ENCODE results near the gene ASMTL.
A peak's percentile ranks its signal among the peaks of the same experiment; 100 is the strongest.
"Not testable (repeated sequence)": the region's sequence is repeated elsewhere in the genome, so short reads cannot be mapped to it uniquely, and the experiment has no call there.

Gene ASMTL

DNA sequence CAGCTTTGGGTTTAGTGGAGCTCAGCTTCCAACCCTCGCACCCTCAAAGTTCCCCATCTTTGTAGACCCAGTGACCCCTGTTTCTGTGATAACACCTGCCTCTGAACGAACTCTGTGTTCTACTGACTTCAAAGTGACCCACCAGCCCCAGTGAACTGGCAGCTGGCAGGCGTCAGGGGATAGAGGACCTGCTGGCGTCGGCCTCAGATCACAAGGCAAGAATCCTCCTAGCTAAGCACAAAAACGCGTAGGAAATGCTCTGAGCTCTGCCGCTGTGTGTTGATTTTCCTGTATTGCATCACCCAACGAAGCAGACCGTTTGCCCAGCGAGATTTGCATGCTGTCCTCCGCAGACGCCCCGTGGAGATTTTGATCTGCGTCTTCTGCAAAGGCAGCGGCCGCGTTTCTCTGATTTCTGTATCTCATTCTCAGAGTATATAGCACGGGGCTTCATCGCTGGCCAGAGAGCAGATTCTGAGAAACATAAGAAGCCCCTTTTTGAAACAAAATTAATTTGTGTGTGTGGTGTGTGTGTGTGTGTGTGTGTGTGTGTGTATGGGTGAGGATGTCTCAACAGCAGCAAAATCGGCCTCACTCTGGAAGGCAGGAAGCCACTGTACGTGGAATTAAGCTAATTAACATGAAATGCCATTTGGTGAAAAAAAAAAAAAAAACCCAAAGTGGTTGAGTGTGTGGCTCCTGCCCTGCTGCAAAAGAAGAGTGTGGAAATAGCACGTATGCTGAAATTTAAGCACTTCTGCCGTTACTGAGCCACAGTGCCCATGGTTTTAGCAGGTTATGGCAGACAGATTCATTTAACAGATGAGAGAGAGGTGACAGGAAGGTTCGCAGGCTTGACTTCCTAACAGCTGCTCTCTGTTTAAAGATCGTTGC is 29.2 kb upstream of the ASMTL start:
- peak; percentile 84 to 85 for DNase-seq

DNA sequence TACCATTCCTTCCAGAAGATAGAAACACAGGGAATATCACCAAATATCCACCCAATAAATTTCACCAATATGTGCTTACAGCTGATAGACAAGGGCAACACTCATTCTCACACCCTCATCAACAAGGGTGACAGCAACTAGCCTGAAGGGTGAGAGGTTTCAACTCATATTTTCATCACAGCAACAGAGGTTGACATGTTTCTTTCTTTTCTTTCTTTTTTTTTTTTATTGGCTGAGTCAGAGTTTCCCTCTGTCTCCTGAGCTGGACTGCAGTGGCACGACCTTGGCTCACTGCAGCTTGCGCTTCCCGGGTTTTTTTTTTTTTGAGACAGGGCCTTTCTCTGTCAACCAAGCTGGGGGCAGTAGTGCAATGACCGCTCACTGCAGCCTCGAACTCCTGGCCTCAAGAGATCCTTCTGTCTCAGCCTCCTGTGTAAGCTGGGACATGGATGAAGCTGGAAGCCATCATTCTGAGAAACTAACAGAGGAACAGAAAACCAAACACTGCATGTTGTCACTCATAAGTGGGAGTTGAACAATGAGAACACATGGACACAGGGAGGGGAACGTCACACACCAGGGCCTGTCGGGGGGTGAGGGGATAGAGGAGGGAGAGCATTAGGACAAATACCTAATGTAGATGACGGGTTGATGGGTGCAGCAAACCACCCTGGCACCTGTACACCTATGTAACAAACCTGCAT is 27.5 kb upstream of the ASMTL start:
- peak; percentile 17 to 19 for DNase-seq

DNA sequence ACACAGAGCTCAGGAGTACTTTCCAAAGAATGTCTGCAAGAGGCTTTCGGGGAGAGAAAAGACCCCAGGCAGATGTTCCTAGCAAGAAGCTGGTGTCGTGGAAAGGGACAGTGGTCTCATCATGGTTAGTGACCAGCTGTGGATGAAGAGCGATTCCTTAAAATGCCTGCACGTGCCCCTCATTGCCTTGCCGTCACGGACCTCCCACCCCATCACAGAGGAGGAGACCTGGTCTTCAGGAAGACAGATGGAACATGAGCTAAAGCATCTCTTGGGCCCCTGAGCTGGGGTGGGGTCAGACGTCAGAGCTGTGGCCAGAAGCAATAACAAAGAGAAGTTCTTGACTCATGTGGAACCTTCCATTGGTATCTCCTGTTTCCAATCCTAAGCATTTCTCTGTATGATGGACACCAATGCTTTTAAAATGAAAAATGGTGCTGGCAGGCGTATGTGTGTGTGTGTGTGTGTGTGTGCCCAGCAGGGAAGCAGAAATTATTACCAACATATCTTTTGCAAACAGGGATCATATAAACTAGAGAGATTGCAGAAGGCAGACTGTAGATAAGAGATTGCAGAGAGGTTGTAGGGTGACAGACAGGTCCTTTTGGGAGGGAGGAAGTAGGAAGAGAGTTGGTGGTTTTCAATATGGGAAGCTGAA is 25.2 kb upstream of the ASMTL start:
- DNase-seq = peak; percentile 15 to 18

DNA sequence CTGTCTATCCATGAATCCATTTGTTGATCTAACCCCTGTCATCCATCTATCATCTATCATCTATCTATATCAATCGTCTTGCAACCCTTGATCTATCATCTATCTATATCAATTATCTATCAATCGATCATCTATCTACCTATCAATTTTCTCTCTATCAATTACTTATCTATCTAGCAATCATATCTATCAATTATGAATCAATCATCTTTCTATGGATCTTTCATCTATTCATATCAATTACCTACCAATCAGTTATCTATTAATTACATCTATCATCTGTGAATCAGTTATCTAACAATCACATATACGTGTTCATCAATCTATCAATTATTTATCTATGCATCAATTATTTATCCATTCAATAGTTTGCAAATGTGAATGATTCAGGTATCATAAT is 24.5 kb upstream of the ASMTL start:
- no peak for DNase-seq

DNA sequence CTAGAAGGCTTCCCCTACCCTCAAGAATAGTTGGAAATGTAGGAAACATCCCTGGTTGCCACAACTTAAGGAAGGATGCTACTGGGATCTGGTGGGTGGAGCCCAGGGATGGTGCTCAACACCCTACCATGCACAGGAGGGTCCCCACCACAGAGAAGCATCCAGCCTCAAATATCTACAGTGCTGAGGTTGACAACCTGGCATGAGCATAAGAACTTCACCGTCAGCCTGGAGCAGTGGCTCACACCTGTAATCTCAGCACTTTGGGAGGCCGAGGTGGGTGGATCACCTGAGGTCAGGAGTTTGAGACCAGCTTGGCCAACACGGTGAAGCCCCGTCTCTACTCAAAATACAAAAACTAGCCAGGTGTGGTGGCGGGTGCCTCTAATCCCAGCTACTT is 24.0 kb upstream of the ASMTL start:
- DNase-seq = peak; percentile 7 to 12

DNA sequence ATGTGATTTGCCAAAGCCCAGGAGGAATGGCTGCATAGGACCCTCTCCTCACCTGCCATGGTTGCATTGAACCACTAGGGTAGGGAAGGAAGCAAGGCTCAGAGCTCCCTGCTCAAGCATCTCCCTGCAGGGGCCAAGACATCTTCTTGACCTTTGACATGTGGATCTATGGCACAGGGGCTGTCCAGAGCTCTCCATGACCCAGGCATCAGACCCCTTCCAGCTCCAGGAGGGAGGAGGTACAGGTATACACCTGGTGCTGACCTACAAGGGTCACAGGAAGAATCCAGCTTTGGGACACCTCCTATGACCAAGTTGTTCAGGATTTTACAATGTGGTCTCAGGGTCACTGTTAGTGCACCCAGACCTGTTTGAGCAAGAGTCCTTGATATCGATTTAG is 23.2 kb upstream of the ASMTL start:
- peak; percentile 12 to 14 for DNase-seq

DNA sequence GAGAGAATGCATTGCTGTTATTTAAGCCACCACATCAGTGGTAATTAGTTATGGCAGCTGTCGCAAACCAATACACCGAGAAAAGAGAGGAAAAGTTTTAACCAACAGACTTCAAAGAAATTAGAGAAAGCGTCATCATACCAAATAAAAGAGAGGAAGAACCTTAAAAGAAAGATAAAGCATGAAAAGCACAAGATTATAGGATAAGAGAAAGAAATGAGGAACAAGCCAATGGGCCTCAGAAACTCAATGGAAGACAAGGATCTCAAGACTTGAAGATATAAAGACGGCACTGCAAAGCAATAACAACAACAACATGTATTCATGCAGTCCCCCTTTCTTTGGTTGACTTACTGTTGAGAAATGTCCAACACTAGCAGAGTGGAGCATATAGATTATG is 22.8 kb upstream of the ASMTL start:
- no peak for DNase-seq

DNA sequence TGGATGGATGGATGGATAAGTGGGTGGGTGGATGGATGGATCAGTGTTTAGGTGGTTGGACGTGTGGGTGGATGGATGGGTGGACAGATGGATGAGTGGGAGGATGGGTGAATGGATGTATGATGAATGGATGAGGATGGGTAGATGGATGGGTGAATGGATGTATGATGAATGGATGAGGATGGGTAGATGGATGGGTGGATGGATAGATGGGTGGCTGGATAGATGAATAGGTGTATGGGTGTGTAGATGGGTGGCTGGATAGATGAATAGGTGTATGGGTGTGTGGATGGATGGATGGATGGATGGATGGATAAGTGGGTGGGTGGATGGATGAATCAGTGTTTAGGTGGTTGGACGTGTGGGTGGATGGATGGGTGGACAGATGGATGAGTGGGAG is 21.9 kb upstream of the ASMTL start:
- DNase-seq = not testable (repeated sequence)

DNA sequence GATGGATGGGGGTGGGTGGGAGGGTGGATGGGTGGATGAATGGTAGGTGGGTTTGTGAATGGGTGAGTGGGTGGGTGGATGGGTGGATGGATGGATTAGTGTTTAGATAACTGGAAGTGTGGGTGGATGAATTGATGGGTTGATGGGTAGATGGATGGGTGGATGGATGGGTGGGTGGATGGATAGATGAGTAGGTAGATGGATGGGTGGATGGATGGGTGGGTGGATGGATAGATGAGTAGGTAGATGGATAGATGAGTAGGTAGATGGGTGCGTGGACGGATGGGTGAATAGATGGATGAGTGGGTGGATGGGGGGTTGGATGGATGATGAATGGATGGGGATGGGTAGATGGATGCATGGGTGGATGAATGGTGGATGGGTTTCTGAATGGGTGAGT is 20.3 kb upstream of the ASMTL start:
- DNase-seq = peak; percentile 7 to 11

DNA sequence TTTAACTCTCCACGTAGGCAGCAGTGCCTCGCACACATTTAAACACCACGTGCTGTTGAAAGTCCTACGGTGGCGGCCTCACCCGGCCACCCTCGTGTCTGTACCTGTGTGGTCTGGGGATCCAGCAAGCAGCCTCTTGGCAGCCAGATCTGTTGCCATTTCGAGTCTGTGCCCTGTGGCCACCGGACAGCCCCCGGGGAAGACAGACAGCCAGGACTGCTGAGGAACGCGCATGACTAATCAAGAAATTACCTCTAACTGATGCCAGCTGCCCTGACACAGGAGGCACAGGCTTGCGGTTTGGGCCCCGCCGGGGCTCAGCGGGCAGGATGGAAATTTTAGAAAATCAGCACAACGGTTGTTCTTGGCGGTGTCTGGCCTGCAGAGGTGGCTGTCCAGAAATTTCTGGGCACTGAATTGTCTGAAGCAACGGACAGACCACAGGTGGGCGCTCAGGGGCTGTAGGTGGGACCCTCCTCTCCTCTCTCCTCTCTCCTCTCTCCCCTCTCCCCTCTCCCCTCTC is 15.6 kb upstream of the ASMTL start:
- peak; percentile 81 to 85 for DNase-seq

DNA sequence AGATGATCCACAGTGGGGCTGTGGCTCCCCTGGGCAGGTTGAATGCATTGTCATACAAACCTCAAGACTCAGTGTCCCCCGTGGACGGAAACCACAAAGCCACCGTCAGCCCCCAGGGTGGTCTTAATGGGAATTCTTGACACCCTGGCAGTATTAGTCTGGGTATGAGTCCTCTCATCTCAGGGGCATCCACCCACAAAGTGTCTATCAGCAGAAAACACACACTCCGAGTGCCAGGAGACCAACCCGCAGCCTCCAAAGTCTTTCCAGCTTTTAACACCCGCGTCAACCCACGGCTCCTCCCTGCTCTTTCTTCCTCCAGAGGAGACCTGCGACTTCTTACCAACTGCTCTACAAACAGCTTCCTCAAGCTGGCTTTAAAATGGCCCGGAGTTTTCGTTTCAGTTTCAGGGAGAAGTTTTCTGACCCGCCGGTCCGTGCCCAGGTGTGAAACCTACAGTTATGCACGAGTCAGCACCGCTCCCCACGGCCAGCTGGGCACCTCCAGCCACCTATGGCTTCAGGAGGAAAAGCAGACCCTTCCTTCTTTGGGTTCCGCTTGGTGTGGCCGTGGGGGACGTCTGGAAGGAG is 14.4 kb upstream of the ASMTL start:
- peak; percentile 52 to 55 for DNase-seq

DNA sequence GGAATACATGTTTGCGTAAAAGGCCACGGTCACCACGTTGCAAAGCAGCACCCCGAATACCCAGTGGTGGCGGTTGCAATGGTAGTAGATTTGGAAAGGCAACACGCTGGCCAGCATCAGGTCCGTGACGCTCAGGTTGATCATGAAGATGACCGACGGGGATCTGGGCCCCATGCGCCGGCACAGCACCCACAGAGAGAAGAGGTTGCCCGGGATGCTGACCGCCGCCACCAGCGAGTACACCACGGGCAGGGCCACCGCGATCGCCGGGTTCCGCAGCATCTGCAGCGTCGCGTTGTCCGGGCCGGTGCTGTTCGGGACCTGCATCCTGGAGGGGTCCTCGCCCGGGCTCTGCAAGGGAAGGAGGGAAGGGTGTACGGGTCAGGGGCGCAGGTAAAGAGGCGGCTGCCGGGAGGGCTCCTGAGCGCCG is 13.5 kb upstream of the ASMTL start:
- peak; percentile 15 to 17 for DNase-seq

DNA sequence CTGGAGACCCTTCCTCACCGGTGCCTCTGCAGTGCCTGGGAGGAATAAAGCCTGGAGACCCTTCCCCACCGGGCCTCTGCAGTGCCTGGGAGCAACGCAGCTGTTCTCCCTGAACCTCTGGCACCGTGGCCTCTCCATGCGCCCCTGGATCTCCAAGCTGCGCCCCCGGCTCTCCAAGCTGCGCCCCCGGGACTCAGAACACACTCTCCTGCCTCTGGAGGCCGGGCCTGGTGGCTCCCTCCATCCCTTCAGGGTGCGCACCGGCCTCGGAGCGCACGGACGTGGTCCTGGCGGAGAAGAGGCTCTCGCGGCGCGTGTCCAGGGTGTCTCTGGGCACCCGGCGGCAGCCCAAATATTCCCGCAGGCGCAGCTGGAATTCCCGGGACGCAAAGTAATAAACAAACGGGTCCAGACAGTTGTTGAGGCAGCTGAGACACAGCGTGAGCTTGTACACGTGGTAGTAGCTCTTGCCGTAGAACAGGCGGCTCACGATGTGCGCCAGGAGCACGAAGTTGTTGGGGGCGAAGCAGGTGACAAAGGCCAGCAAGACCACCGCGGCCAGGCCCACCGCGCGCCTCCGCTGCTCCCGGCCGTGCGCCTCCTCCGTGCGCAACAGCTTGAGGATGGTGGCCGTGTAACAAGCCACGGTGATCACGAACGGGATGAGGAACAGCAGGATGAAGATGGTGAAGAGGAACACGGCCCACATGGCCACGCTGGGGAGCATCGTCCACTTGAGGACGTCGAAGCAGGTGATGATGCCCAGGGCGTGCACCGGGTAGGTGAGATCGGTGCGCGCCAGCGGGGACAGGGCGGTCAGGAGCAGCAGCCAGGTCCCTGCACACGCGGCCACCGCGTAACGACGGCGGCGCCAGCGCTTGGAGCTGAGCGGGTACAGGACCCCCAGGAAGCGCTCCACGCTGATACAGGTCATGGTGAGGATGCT is 12.8 kb upstream of the ASMTL start:
- peak in 1 of 2 experiments; percentile 17 for DNase-seq

DNA sequence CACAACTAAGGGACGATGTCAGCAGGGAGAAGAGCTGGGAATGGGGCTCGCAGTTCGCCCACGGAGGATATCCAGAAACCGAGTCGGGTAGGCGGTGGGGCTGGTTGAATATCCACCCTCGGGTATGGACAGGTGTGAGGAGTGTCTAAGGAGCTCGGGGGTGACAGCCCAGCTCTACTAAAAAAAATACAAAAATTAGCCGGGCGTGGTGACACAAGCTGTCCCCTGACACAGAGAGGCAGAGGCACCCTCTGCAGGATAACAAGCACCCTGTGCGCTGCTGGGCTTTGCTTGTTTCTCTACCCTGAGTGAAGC is 12.2 kb upstream of the ASMTL start:
- peak in 1 of 2 experiments; percentile 62 for DNase-seq

DNA sequence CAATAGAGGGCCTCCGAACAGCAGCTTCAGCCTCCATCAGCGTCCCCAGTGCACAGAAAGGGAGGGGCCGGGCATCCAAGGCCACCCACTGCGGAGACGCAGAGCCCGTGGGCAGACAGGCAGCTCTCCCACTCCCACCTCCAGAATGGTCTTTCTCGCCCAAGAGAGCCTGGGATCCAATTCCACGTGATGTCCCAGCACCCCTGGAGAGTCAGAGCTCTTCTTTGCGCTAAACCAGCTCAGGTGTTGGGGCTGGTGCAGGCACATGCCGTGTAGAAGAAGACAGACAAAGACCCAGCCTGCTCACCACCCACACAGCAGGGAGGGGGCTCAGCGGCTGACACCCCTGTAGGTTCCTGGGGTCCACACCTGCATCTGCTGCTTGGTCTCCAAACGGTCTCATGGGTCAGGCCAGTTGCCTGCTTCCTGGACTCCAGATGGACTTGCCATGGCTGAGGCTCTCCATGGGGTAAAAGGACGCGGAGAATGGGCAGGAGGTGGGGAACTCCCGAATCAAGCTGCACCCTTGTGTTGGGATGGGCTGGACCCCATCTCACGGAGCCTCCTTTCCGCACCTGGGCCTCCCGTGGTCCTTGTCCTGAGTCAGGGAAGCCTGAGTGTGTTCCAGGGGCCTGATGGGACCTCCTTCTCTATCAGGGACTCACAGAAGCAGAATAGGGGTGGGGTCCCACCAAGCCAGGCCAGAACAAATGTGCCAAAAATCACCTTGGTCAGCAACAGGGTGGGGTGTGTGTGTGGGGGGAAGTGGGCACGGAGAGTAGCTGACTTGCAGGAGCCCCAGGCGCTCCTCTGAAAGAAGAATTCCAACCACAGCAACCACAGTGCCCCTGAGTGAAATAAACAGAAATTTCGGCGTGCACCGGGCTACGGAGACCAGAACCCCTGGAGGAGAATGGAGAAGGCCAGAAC is 11.6 kb upstream of the ASMTL start:
- DNase-seq = peak; percentile 39 to 54

DNA sequence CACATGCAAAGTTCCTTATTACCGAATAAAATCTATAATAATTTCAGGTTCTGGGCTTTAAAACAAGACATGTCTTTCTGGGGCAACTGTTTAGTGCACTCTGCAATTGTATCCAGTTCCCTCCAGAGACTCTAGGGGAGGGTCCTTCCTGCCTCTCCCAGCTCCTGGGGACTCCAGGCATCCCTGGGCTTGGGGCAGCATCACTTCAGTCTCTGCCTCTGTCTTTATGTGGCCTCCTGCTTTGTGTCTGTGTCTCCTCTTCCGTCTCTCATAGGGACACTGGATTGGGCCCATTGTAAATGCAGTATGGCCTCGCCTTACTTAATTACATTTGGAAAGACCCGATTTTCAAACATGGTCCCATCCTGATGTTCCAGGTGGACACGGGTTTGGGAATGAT is 10.9 kb upstream of the ASMTL start:
- peak; percentile 22 to 27 for DNase-seq

DNA sequence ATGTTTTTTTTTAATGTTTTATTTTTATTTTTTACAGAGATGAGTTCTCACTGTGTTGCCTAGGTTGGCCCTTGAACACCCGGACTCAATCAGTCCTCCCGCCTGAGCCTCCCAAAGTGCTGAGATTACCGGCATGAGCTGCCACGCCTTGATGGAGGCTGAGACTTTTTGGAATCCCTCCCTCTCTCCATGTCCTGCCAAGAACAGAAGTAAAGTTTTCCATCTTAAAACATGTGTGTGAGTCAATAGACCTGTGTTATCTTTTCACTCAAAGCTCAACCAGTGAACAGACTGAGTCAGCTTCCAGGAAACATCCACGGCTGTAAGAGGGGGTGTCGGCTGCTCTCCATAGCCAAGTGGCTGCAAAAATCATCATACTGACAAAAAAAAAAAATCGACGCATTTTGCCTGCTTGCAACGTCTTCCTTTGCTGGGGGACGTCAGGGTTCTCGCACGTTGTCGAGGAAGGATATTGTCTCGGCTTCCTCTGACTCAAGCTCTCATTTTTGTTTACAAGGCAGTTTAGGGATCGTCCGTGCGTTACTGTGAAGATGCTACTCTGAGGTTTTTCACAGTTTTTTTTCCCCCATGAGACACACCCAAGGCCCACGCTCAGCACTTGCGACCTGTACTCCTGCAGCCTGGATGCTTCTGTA is 10.0 kb upstream of the ASMTL start:
- peak; percentile 74 to 78 for DNase-seq

DNA sequence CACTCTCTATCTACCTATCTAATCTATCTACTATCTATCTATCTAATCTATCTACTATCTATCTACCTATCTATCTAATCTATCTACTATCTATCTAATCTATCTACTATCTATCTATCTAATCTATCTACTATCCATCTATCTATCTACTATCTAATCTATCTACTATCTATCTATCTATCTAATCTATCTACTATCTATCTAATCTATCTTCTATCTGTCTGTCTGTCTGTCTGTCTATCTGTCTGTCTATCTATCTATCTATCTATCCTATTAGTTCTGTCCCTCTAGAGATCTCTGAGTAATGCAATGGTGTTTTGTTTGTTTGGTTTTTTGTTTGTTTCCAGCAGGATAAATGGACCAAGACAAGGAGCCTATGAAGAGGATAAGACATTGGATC is 9.4 kb upstream of the ASMTL start:
- no peak for DNase-seq

DNA sequence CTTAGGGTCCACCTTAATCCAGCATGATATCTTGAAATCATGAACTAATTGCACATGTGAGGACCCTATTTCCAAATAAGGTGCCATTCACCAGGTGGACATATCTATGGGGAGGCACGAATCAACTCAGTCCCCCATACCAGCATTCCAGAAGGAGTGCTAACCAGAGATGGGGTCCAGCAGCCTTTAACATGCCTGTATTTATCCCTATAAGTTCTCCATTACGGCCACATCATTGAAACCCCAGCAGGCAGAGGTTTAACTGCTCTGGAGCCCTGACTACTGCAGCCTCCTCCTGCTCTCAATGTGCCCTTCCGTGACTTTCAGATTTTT is 3.2 kb upstream of the ASMTL start:
- peak in 1 of 2 experiments; percentile 14 for DNase-seq

All from activated T-cell treated with anti-CD3 and anti-CD28 coated beads, Interleukin-2, amount 50 U/mL, for 48 hours (primary cell).